ENCODE data around the gene OR4N5. TPM values are rescaled to one million over a fixed set of nuclear protein-coding genes. Genes with fewer than 3 reads are reported as not detected.
"Not testable (repeated sequence)": the region's sequence is repeated elsewhere in the genome, so short reads cannot be mapped to it uniquely, and the experiment has no call there.

Gene OR4N5
- polyA plus RNA-seq, 1 donor, result not detected

- H3K4me3 ChIP-seq (ENCODE audit: low read length), result no peak overlapping the region
- no peak overlapping the region for H3K27ac ChIP-seq (ENCODE audit: low read length)
- no peaks in the 10 kb centered on the region for H3K4me1 ChIP-seq (ENCODE audit: control insufficient read depth, insufficient read depth, low read length)
- no peaks in the 10 kb centered on the region for H3K36me3 ChIP-seq (ENCODE audit: control insufficient read depth, insufficient read depth, low read length)
- H3K9me3 ChIP-seq (ENCODE audit: control insufficient read depth, low read depth, low read length), result peaks cover 4% of the 10 kb centered on the region
- DNase-seq, result no peak
- no peaks in the 10 kb centered on the region for H3K27me3 ChIP-seq (ENCODE audit: control insufficient read depth, insufficient read depth, low read length)
Measured at GRCh38 chr14:20164462-20164861, 25.8 kb downstream of the OR4N5 start.

GRCh38 chr14:20167091-20167490 lies 28.5 kb downstream of the OR4N5 start:
- Histone ChIP-seq H3K9me3 (ENCODE audit: control insufficient read depth, low read depth, low read length) (peaks cover 4% of the 10 kb centered on the region), H3K4me1 (ENCODE audit: control insufficient read depth, insufficient read depth, low read length) (no peaks in the 10 kb centered on the region), H3K4me3 (ENCODE audit: low read length) (no peak overlapping the region), H3K36me3 (ENCODE audit: control insufficient read depth, insufficient read depth, low read length) (no peaks in the 10 kb centered on the region), H3K27me3 (ENCODE audit: control insufficient read depth, insufficient read depth, low read length) (no peaks in the 10 kb centered on the region), H3K27ac (ENCODE audit: low read length) (no peak overlapping the region)
- DNase-seq, result no peak

- DNase-seq; H3K9me3 ChIP-seq (ENCODE audit: control insufficient read depth, low read depth, low read length); H3K27me3 ChIP-seq (ENCODE audit: control insufficient read depth, insufficient read depth, low read length); H3K4me1 ChIP-seq (ENCODE audit: control insufficient read depth, insufficient read depth, low read length); H3K4me3 ChIP-seq (ENCODE audit: low read length); H3K36me3 ChIP-seq (ENCODE audit: control insufficient read depth, insufficient read depth, low read length); H3K27ac ChIP-seq (ENCODE audit: low read length): not testable (repeated sequence)
Measured at GRCh38 chr14:20169852-20170251, 31.2 kb downstream of the OR4N5 start.

- not testable (repeated sequence) for H3K27me3 ChIP-seq (ENCODE audit: control insufficient read depth, insufficient read depth, low read length); H3K36me3 ChIP-seq (ENCODE audit: control insufficient read depth, insufficient read depth, low read length); H3K9me3 ChIP-seq (ENCODE audit: control insufficient read depth, low read depth, low read length); H3K27ac ChIP-seq (ENCODE audit: low read length); DNase-seq; H3K4me1 ChIP-seq (ENCODE audit: control insufficient read depth, insufficient read depth, low read length); H3K4me3 ChIP-seq (ENCODE audit: low read length)
Measured at GRCh38 chr14:20174205-20174604, 35.6 kb downstream of the OR4N5 start.

GRCh38 chr14:20176330-20176729 lies 37.7 kb downstream of the OR4N5 start:
- H3K27me3 ChIP-seq (ENCODE audit: control insufficient read depth, insufficient read depth, low read length), result no peaks in the 10 kb centered on the region
- H3K9me3 ChIP-seq (ENCODE audit: control insufficient read depth, low read depth, low read length), result peaks cover 7% of the 10 kb centered on the region
- 72% methylated on average over 4 of the region's 6 CpGs for WGBS (ENCODE audit: insufficient coverage, low lambda C conversion rate)
- H3K36me3 ChIP-seq (ENCODE audit: control insufficient read depth, insufficient read depth, low read length), result no peaks in the 10 kb centered on the region
- H3K27ac ChIP-seq (ENCODE audit: low read length), result no peak overlapping the region
- no peak for DNase-seq
- no peaks in the 10 kb centered on the region for H3K4me1 ChIP-seq (ENCODE audit: control insufficient read depth, insufficient read depth, low read length)
- no peak overlapping the region for H3K4me3 ChIP-seq (ENCODE audit: low read length)

- Histone ChIP-seq H3K4me3 (ENCODE audit: low read length) (no peak overlapping the region), H3K27ac (ENCODE audit: low read length) (no peak overlapping the region), H3K4me1 (ENCODE audit: control insufficient read depth, insufficient read depth, low read length) (no peaks in the 10 kb centered on the region), H3K36me3 (ENCODE audit: control insufficient read depth, insufficient read depth, low read length) (no peaks in the 10 kb centered on the region), H3K27me3 (ENCODE audit: control insufficient read depth, insufficient read depth, low read length) (no peaks in the 10 kb centered on the region), H3K9me3 (ENCODE audit: control insufficient read depth, low read depth, low read length) (peaks cover 7% of the 10 kb centered on the region)
- WGBS (ENCODE audit: insufficient coverage, low lambda C conversion rate), result 80% methylated on average over 2 of the region's 7 CpGs
- DNase-seq, result no peak
Measured at GRCh38 chr14:20177433-20177974, 38.9 kb downstream of the OR4N5 start.

GRCh38 chr14:20179218-20179617 lies 40.6 kb downstream of the OR4N5 start:
- peaks cover 7% of the 10 kb centered on the region for H3K9me3 ChIP-seq (ENCODE audit: control insufficient read depth, low read depth, low read length)
- no peaks in the 10 kb centered on the region for H3K36me3 ChIP-seq (ENCODE audit: control insufficient read depth, insufficient read depth, low read length)
- no peak for DNase-seq
- no peak overlapping the region for H3K4me3 ChIP-seq (ENCODE audit: low read length)
- no peaks in the 10 kb centered on the region for H3K27me3 ChIP-seq (ENCODE audit: control insufficient read depth, insufficient read depth, low read length)
- H3K27ac ChIP-seq (ENCODE audit: low read length), result no peak overlapping the region
- H3K4me1 ChIP-seq (ENCODE audit: control insufficient read depth, insufficient read depth, low read length), result no peaks in the 10 kb centered on the region
- 70% methylated on average over 2 of the region's 5 CpGs for WGBS (ENCODE audit: insufficient coverage, low lambda C conversion rate)

GRCh38 chr14:20179880-20180279 lies 41.3 kb downstream of the OR4N5 start:
- DNase-seq, result no peak
- H3K27ac ChIP-seq (ENCODE audit: low read length), result no peak overlapping the region
- no peaks in the 10 kb centered on the region for H3K36me3 ChIP-seq (ENCODE audit: control insufficient read depth, insufficient read depth, low read length)
- peaks cover 7% of the 10 kb centered on the region for H3K9me3 ChIP-seq (ENCODE audit: control insufficient read depth, low read depth, low read length)
- WGBS (ENCODE audit: insufficient coverage, low lambda C conversion rate), result no CpG with 5 or more reads among the region's 2 CpGs
- H3K4me1 ChIP-seq (ENCODE audit: control insufficient read depth, insufficient read depth, low read length), result no peaks in the 10 kb centered on the region
- no peaks in the 10 kb centered on the region for H3K27me3 ChIP-seq (ENCODE audit: control insufficient read depth, insufficient read depth, low read length)
- H3K4me3 ChIP-seq (ENCODE audit: low read length), result no peak overlapping the region

GRCh38 chr14:20180486-20180885 lies 41.9 kb downstream of the OR4N5 start:
- Histone ChIP-seq H3K27ac (ENCODE audit: low read length) (no peak overlapping the region), H3K4me3 (ENCODE audit: low read length) (no peak overlapping the region), H3K27me3 (ENCODE audit: control insufficient read depth, insufficient read depth, low read length) (no peaks in the 10 kb centered on the region), H3K9me3 (ENCODE audit: control insufficient read depth, low read depth, low read length) (peaks cover 3% of the 10 kb centered on the region), H3K4me1 (ENCODE audit: control insufficient read depth, insufficient read depth, low read length) (no peaks in the 10 kb centered on the region), H3K36me3 (ENCODE audit: control insufficient read depth, insufficient read depth, low read length) (no peaks in the 10 kb centered on the region)
- DNase-seq, result no peak
- WGBS (ENCODE audit: insufficient coverage, low lambda C conversion rate), result no CpG with 5 or more reads among the region's 2 CpGs

GRCh38 chr14:20184181-20184580 lies 45.6 kb downstream of the OR4N5 start:
- H3K27me3 ChIP-seq (ENCODE audit: control insufficient read depth, insufficient read depth, low read length), result no peaks in the 10 kb centered on the region
- no peaks in the 10 kb centered on the region for H3K4me1 ChIP-seq (ENCODE audit: control insufficient read depth, insufficient read depth, low read length)
- H3K9me3 ChIP-seq (ENCODE audit: control insufficient read depth, low read depth, low read length), result peaks cover 2% of the 10 kb centered on the region
- WGBS (ENCODE audit: insufficient coverage, low lambda C conversion rate), result no CpG with 5 or more reads among the region's 5 CpGs
- no peak overlapping the region for H3K4me3 ChIP-seq (ENCODE audit: low read length)
- no peak for DNase-seq
- H3K36me3 ChIP-seq (ENCODE audit: control insufficient read depth, insufficient read depth, low read length), result no peaks in the 10 kb centered on the region
- H3K27ac ChIP-seq (ENCODE audit: low read length), result no peak overlapping the region

GRCh38 chr14:20190596-20190995 lies 52.0 kb downstream of the OR4N5 start, which contains the start of gene OR11G2:
OR11G2 (plus strand) TSS chr14:20190896; CDS start chr14:20197438, 6,542 bp downstream.
- Histone ChIP-seq H3K9me3 (ENCODE audit: control insufficient read depth, low read depth, low read length) (no peaks in the 10 kb centered on the region), H3K4me1 (ENCODE audit: control insufficient read depth, insufficient read depth, low read length) (no peaks in the 10 kb centered on the region), H3K27me3 (ENCODE audit: control insufficient read depth, insufficient read depth, low read length) (no peaks in the 10 kb centered on the region), H3K27ac (ENCODE audit: low read length) (no peak within 1 kb of the TSS), H3K36me3 (ENCODE audit: control insufficient read depth, insufficient read depth, low read length) (no peaks in the 10 kb centered on the region), H3K4me3 (ENCODE audit: low read length) (no peak within 1 kb of the TSS)
- no CpG with 5 or more reads among the region's 1 CpG for whole genome bisulfite sequencing (ENCODE audit: insufficient coverage, low lambda C conversion rate)
- DNase-seq, result no peak
